ENCODE results near the gene DNASE2B.

The DNASE2B gene

GRCh38 chr1:84374991-84375696, 23.1 kb upstream of the DNASE2B start:
- DNase-seq, result no peak

GRCh38 chr1:84376000-84376910, 22.0 kb upstream of the DNASE2B start:
- no peak for DNase-seq

GRCh38 chr1:84377480-84378095, 20.7 kb upstream of the DNASE2B start:
- DNase-seq, result no peak

DNA sequence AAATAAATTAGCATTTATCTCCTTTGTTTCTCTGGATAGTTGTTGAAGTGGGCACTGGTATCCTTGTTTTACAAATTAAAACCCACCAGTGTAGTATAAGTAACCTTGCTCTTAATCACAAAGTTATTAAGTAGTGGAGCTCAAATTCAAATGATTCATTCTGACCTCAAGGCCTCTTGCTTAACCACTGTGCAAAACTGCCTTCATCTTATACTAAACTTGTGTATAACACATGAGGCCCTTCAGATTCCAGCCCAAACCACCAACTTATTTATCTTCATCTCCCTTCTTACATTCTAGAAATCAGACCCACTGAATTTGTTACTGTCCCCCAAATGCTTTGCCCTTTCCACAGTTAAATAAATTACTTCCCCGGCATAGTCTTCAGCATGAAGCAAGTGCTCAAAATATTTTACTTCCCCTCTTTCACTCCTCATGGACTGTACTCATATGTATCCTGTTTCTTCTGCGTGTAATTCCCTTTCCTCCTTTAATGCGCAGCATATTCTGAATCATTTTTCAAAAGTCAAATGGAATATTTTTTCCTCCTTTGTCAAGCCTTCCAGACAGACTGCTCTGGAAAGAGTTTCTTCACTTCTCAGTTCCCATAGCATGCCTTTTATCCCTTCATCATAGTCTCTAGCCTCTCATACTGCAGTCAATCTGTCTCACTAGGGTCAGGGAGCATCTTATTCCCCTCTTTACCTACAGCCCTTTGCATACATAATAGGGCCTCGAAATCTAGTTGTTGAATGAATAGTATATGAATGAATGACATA, 19.0 kb upstream of the DNASE2B start:
- DNase-seq, result no peak

DNA sequence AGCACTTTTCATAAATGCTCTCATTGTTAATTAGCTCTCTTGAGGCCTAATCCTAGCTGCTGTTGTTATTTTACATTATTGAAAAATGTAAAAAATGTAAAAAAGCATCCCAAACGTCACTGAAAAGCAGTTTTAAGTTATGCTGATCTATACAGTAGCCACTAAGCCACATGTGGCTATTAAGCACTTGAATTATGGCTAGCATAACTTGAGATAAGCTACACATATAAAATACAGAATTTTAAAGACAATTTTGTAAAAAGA, 18.4 kb upstream of the DNASE2B start:
- no peak for DNase-seq

DNA sequence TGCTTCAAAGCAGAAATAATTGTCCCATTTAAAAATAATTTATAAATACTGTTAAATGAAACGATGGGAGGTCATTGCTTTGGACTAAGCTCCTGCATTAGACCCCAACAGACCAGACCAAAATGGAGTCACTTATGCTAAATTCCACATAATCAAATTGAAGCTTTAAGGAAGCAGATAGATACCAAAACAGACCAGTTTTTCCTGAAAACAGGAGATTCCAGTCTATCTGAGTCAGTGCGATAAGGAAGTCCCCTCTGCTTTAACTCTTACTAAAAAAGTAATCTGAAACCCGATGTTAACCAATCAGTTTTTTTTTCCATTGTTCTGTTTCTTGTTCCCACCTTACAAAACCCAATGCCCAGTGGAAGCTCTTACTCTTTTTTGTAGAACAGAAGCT, 16.2 kb upstream of the DNASE2B start:
- no peak for DNase-seq

DNA sequence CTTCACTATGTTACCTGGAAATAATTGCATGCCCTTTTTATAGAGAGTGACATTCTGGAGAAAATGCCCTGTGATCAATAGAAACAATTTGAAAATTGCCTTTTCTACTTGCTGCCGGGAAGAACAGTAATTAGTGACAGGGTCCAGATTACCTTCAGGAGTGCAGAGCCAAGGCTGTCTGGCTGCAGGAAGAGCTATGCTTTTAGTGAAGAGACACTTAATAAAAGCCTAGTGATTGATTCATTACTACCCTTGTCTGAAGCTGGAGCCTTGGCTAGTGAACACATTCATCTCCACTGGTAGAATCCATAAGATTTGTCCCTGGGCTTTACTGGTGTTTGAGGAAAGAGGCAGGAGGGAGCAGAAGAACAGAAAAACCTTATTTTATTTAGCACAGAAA, 12.9 kb upstream of the DNASE2B start:
- DNase-seq, result no peak

DNA sequence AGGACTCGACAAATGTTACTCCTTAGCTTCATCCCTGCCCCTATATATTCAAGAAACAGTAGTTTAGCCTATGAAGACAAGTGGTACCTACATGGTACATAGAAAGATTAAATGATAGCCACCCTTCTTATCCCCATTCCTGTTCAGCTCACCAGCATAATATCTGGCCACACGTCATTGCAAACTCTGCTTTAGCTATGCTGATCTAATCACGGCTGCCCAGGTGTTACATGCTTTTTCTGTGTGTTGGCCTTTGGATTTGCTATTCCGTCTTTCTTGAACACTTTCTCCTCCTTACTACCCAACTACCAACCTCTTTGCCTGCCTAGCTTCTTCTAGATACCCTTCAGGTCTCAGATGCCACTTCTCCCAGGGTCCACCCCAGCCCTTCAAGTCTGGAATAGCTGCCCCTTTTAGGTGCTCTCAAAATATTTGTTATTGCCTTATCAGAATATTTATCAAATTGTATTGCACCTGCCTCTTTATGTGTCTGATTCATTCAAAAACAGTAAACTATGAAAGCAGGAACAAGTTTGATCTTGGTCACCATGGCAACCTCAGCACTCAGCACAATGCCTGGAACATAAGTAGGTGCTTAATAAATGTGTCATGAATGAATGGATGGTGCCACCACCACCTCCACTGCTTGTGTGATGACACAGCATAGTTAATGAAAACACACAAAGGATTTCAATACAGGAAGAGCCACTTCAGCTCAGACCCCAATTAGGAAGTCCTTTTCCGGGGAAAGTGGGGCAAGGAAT, 11.4 kb upstream of the DNASE2B start:
- no peak for DNase-seq

- DNase-seq, result no peak
Observed at GRCh38 chr1:84387480-84388163, 10.7 kb upstream of the DNASE2B start.

DNA sequence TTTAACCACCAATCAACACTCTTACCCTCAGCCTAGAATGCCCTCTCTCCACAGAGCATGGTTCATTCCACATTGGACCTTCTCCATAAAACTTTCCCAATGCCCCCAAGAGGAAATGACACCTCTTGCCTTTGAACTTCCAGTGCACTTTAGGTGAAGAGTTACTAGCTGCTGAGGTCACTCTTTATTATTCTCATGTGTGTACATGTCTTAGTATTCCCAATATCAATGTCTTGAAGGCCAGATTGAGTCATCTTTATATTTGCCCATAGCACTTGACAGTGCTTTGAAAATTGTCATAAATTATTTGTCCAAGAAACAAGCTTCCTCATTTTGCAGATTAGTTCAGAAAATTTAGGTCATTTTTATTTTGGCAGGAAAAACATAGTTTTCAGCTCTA, 8.1 kb upstream of the DNASE2B start:
- no peak for DNase-seq

DNA sequence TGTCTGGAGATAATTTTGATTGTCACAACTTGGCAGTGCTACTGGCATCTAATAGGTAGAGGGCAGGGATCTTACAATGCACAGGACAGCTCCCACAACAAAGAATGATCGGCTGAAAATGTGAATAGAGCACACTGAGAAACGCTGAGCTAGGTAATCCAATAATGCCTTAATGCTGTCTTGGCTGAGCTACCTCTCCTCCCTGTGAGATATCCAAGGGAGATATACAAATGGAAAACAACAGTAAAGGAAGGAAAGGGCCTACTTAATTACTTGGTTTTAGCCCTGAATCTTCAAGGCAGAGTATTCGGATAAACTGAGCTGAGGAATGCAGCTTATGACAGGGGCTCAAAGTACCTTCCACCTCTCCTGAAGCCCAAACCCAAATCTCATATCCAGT, 2.9 kb downstream of the DNASE2B start:
- no peak for DNase-seq

GRCh38 chr1:84402060-84402459, 3.8 kb downstream of the DNASE2B start:
- no peak for DNase-seq

GRCh38 chr1:84402501-84402900, 4.2 kb downstream of the DNASE2B start:
- DNase-seq, result no peak

DNA sequence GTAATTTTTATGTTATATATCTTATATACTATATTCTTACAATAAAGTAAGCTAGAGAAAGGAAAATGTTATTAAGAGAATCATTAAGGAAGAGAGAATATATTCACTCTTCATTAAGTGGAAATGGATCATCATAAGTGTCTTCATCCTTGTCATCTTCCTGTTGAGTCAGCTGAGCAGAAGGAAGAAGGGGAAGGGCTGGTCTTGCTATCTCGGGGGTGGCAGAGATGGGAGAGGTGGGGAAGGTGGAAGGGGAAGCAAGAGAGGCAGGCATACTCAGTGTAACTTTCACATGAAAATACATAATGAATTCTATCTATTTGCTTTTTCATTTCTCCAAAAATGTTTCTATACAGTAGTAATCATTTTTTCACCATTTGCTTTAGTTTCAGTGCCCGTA, 5.1 kb downstream of the DNASE2B start:
- no peak for DNase-seq

GRCh38 chr1:84406346-84406861, 8.1 kb downstream of the DNASE2B start:
- no peak for DNase-seq

DNA sequence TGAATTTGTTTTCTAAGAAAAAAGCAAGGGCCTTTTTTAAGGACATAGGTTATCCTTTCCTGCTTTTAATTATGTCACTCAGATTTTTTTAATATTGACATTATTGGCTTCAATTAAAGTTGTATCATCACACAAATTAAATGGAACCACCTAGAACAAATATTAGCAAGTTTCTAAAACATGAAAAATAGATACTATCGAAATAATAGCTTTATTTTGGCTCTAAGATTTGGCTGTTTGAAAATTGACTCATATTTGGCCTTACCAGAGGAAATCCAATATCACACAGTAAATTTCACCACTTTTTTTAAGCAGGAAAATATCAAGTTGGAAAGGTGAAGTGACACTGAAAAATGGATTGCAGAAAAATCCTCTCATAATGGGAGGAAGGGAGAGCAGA, 9.2 kb downstream of the DNASE2B start:
- no peak for DNase-seq

GRCh38 chr1:84407958-84408422, 9.7 kb downstream of the DNASE2B start:
- no peak for DNase-seq

DNA sequence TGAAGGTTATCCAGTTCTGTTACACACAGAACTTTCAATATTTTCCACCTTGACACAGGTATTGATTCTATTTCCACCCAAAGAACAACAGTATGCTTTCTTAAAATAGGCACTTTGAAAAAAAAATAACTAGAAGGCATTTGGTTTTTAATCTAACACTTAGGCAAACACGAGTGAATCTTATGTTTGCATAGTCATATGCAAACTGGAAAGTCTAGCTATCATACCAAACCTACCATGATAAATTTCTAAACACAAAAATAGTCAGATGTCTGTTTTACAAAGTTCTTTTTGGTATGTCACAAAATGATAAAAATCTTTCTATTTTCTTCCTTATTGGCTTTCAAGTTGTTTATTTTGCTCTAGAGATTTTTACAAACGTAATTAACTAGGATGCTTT, 11.6 kb downstream of the DNASE2B start:
- no peak for DNase-seq

GRCh38 chr1:84410328-84411095, 12.2 kb downstream of the DNASE2B start:
- DNase-seq, result no peak

DNA sequence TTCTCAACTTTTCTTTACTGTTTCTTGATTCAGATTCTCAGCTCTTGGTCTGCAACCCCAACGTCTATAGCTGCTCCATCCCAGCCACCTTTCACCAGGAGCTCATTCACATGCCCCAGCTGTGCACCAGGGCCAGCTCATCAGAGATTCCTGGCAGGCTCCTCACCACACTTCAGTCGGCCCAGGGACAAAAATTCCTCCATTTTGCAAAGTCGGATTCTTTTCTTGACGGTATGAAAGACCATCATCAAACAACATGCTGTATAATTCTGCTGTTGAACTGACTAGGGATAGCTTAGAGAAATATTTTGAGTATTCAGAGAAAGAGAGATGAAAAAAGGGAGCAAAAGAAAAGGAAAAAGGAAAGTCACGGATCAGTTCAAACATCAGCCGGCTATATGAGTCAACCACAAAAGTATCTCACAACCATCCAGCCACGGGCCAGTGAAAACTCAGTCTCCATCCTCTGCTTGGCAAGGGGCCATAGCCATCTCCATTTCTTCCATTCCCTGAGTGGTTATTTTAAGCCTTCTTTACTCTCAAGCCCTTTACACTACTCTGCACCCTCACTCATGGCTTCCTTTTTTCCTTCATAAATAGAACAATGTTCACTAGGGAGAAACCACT, 14.1 kb downstream of the DNASE2B start:
- no peak for DNase-seq
